Endothelial cell of umbilical vein (primary cell): ENCODE results near the gene MBNL2.

Source experiments
- CTCF ChIP-seq, 2 donors: IDR thresholded peaks; 1 replicate in 1 of 2; 2 replicates in 1 of 2; pipeline ENCODE4 v1.5.1; 2011; ENCODE audit warnings: low read length in 2 of 2, mild to moderate bottlenecking in 2 of 2, moderate library complexity in 2 of 2, control low read depth in 1 of 2, inconsistent platforms in 1 of 2, low read depth in 1 of 2; ENCODE audit not compliant: insufficient read depth in 1 of 2; ENCODE audit errors: extremely low read depth in 1 of 2
- EZH2 ChIP-seq: IDR thresholded peaks from 2 replicates; pipeline ENCODE4 v1.6.1; 2012; ENCODE audit warnings: borderline replicate concordance, low read depth, mild to moderate bottlenecking, moderate library complexity, low read length, inconsistent platforms; ENCODE audit not compliant: severe bottlenecking
- POLR2A ChIP-seq: IDR thresholded peaks from 2 replicates; pipeline ENCODE4 v1.6.1; 2012; ENCODE audit warnings: low read depth, mild to moderate bottlenecking, control low read depth, low read length
- POLR2AphosphoS5 ChIP-seq: IDR thresholded peaks from 2 replicates; pipeline ENCODE4 v1.6.1; 2012; ENCODE audit warnings: low read depth, mild to moderate bottlenecking, control low read depth, low read length, moderate library complexity; ENCODE audit not compliant: insufficient read depth
- TF ChIP-seq, protein P1 (sequence below): IDR thresholded peaks from 2 replicates; pipeline ENCODE4 v1.6.1; 2011; ENCODE audit not compliant: insufficient read depth, insufficient read length

DNA sequence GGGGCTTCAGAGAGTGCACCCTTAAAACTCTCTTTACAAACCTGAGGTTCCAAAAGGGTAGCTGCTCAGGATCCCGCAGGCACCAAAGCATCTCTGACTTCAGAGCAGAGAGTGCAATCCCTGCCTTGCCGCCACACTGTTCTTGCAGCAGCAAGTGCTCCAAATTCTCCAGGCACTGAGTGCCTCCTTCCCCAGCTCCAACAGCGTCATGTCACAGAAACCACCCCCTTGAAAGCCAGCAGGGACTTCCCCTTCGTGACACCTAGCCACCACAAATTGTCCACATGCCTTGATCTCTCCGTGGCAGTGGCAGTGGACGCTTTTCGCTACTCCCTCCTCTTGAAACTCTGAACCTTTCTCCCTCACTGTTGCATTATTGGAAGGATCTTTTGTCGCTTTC lies 39.9 kb downstream of the MBNL2 start:
- TF ChIP-seq CTCF (IDR thresholded peaks at IDR 0.05; ENCODE audit: extremely low read depth in 1 of 2, insufficient read depth in 1 of 2, low read depth in 1 of 2, low read length in 2 of 2) = no peak
- TF ChIP-seq POLR2AphosphoS5 = no peak
- no peak for TF ChIP-seq EZH2
- TF ChIP-seq, protein P1, sequence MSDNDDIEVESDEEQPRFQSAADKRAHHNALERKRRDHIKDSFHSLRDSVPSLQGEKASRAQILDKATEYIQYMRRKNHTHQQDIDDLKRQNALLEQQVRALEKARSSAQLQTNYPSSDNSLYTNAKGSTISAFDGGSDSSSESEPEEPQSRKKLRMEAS = no peak
- TF ChIP-seq POLR2A = no peak
